Stimulated activated CD8-positive, alpha-beta memory T cell treated with anti-CD3 and anti-CD28 coated beads, Interleukin-7, amount 100 ng/mL, for 24 hours (primary cell): ENCODE results near the gene MAOB.
"Not testable (repeated sequence)": the region's sequence is repeated elsewhere in the genome, so short reads cannot be mapped to it uniquely, and the experiment has no call there.

Source experiments
- DNase-seq: peaks from one replicate; pipeline ENCODE4 v3.0.0-alpha.2; 2020; ENCODE audit warnings: low read depth

The MAOB gene

DNA sequence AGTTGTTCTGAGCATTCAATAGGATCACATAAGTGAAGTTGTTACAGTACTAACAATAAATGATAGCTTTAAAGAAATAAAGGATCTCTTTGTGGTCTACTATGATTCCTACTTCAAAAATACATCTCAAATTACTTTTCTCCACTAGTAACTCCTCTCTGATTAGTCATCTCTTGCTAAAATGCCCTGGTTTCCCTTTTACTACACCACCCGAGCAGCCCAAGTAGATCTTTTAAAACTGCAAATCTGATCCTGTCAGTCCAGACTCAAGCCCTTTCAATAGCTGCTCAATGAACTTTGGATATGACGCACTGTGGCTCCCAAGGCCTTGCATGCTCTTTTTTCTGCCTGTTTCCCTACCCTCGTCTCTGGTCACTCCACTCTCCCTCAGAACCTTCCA, 128.6 kb downstream of the MAOB start:
- no peak for DNase-seq

DNA sequence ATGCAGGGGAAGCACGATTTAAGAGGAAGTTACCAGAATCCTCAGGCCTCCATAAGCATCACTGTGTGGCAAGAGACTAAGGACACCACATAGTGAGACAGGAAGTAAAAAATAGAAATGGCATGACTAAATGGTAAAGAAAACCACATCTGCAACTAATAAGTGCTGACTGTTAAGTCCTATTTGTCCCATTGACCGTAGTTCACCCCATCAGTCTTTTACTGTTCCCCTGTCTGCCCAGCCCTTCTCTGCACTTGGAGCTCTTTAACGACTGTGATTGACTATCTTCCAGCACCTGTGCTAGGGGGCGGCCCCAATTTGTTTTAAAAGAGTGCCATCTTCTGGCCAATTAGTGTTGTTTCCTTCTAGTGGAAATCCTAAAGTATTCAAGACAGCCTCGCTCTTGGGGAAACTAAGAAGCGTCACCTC, 132.0 kb downstream of the MAOB start:
- DNase-seq = no peak

DNA sequence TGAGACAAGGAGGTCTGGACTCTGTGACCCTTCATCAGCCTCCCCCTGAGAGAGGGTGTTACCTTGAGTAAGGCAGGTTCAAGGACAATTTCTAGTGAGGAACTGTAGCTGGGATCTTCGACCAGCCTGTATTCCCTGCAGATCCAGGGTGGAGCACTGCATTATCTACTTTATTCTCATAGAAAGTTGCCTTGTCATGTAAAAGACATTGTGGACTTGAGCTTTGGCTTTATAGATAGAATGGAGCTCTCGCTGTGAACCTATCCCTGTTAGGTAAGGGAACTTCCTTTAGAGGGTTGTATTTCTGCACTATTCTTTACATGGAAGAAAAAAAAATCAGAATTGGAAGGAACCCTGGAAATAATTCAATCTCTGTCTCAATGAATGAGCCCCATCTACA, 134.8 kb downstream of the MAOB start:
- no peak for DNase-seq

DNA sequence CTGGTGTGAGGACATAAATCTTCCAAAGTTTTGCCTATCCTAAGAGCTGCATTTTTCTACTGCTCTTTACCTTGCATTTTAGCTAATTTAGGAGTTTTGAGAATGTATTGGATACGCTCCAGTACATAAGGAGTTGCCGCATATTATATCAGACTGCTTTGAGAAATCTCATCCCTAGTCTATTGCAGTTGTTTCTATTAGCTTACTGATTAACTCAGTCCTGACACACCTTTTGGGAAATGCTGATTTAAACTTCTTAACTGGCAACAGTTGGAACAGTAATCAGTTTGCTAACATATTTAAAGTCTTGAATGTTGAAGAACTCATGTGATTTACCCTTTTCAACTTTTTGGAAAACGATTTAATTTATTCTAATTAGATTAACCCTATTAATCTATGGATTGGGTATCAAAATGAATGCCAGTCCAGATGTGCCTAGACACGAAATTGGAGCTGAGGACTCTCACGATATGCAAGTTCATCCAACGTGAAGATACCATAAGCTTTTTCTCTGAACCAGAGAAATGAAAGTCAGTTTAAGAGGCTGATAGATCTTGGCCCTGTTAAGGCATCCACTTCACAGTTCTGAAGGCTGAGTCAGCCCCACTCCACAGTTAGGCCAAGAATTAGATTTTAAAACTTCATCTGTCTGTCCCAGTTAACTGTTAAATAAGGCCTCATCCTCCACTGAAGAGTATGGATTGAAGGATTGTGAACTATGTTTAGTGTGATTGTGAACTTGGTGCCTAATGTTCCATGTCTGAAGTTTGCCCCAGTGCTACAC, 136.1 kb downstream of the MAOB start:
- DNase-seq = no peak

DNA sequence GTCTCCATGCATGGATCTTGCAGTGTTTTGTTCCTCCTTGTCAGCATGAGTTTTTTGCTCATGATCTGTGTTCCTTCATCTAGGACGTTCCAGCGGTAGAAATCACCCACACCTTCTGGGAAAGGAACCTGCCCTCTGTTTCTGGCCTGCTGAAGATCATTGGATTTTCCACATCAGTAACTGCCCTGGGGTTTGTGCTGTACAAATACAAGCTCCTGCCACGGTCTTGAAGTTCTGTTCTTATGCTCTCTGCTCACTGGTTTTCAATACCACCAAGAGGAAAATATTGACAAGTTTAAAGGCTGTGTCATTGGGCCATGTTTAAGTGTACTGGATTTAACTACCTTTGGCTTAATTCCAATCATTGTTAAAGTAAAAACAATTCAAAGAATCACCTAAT, 138.0 kb downstream of the MAOB start:
- no peak for DNase-seq

DNA sequence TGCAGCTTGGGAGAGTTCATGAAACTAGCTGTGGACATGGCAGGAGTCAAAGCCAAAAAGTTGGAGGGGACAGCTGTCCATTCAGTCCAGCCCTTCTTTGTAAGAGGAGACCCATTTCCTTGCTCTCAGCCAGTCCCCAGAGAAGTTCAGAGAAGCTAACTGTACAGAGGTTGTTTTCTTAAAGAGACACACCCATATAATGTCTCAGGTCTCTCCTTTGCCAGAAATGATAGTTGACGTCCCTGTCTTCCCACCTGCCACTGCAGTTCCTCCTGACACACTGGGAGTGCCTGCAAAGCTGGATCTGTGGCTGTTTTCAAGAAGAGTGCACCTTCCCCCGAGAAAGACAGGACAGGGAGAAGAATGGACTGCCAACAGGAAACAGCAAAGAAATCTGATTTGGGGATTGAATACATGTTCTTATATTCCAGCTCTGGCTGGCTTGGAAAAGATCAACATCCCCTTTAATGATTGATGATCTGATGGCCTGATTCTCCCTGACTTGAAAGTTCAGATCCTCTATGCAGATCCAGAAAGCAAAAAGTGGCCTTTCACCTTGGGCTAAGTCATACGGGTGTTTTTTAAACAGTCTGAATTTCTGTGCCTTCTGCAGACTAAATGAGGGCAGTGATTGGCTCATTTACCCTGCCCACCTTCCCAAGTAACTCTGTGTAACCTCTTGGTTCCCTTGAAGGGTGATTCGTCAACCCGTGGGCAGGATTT, 139.0 kb downstream of the MAOB start:
- no peak for DNase-seq

DNA sequence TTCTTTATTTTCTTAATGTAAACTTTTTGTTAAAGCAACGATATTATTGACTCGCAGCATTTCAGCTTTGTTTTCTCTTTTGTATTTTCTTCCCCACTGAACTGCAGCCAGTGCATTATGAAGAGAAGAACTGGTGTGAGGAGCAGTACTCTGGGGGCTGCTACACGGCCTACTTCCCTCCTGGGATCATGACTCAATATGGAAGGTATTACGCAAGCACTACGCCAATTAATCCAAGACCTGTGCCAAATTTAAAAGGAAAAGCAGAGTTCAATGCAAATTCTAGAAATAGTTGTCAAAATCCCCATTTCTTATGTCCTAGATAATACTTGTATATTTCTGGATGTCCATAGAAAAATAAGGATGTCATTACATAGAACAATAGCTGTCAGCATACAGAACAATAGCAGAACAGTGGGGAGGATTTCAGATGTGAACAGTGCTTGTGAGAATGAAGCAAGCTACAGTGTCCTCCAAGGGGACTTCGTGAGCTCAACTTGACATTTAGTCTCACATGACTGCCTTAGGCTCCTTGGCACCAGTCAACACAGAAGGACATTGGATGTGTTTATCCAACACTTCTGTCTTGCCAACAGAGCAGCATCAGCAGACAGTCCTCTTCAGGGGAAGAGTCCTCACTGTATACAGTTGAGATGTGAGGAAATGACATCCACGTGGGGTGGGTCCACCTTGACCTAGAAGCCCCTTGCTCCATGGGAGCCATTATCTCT, 140.2 kb downstream of the MAOB start:
- DNase-seq = no peak

DNA sequence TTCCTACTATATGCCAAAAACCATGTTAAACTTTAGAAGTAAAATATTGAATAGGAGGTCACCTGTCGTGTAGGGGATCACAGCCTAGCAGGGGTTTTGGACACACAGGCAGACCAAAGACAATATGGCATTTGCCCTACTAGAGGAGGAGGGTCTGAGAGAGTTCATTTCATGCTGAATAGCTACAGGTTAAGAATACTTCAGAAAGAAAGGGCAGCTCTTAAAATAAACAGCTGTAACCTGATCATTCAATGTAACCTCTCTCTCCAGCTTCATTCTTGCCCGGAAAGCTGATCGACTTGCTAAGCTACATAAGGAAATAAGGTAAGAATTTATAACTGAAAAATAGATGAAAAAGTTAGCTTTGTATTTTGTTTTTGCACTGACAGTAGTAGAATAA, 146.3 kb downstream of the MAOB start:
- DNase-seq = no peak

DNA sequence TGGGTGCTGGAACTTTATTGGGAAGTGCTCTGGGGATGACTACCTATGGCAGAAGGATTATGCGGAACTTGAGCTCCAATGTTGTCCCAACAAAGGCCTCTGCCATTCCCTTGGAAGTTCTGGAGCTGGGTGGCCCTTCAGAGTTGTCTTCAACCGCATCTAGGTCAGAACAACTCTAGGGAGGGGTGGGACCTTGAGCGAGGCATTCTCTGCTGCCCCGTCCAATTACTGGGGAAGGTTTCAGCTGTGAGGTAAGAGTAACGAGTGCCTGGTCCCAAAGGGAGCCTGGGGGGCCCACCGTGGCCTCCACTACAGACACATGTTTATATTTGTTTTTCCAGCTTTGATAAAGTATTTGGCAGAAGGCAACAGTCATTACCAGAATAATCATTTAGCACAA, 146.7 kb downstream of the MAOB start:
- DNase-seq = no peak

DNA sequence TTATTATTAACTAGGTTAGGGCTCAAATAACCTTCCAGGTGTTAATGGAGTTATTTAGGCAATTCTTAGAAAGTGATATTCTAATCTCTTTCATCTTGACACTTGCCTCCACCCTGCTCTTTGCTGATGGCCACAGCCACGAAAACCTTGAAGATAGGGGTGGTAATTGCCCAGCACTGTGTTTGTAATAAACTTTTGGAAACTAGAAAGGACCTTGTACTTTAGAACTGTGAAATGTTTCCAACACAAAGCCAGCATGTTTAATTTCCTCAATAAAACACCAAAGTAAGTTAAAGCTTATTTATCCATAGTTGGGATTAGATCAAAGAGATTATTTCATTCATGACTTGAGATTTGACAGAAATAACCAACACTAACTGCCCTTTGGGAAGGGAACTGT, 147.8 kb downstream of the MAOB start:
- no peak for DNase-seq

DNA sequence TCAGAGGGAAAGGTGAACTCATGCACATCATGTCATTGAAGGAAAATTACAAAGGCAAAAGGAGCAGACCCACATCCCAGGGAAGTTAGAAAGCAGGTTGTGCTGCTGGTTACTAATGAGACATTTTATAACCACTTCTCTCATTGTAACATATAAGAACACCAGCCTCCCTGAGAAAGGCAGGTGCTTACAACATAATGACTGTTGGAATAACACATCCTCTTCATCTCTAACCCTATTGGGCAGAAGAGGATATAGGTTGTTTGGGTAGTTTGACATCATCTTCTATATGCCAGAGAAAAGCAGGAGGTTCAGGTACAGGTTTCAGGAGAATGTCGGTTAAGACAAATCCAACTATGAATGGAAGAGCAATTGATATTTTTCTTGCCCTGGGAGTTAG, 148.6 kb downstream of the MAOB start:
- no peak for DNase-seq

DNA sequence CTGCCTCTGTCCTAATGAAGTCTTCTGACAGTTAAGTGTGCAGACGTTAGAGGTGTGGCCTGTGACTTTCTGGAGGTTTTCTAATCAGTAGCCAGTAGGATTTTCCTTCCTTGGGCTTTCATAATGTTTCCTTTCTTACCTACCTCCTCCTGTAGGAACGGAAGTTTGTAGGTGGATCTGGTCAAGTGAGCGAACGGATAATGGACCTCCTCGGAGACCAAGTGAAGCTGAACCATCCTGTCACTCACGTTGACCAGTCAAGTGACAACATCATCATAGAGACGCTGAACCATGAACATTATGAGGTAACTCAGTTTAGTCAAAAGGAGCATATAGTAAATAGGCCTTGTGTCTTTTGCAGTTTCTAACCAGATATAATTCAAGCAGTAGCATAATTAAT, 151.2 kb downstream of the MAOB start:
- DNase-seq = no peak

DNA sequence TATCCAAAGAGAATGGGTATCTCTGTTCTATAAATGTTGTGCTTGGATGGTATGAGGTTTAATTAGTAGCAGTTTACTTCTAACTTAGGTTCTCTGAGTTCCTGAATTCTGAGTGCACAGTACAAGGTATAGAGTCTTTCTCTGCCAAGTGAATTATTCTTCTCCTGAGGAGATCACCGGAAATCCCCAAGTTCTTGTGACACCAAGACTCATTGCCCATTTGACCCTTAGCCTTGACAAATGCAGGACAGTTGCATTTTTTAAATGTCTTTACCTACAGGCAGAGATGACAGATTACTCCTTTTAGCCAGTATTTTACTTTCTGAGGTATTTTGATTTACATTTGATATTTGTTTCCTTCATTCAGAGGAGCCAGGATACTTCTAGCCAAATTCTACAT, 153.3 kb downstream of the MAOB start:
- no peak for DNase-seq

DNA sequence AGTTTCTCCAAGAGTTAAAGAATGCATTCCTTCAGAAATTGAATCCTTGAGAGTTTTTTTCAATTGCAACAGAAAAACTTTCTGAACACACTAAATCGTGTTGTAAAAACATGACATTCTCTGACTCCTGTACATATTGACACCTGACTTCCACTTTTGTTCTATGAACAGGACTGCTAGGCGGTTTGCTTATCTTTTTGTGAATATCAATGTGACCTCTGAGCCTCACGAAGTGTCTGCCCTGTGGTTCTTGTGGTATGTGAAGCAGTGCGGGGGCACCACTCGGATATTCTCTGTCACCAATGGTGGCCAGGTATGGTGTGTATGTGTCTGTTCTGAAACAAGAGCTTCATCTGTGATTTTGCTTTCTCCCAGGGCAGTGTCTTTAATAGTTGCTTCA, 154.2 kb downstream of the MAOB start:
- DNase-seq = no peak

DNA sequence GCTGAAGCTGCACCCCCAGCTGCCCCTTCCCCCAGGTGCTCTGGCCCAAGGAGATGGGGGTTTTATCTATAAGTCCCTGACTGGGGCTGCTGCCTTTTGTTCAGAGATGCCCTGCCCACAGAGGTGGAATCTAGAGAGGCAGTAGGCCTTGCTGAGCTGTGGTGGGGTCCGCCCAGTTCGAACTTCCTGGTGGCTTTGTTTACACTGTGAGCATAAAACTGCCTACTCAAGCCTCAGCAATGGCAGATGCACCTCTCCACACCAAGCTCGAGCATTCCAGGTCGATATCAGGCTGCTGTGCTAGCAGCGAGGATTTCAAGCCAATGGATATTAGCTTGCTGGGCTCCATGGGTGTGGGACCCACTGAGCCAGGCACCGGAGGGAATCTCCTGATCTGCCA, 155.0 kb downstream of the MAOB start:
- not testable (repeated sequence) for DNase-seq

DNA sequence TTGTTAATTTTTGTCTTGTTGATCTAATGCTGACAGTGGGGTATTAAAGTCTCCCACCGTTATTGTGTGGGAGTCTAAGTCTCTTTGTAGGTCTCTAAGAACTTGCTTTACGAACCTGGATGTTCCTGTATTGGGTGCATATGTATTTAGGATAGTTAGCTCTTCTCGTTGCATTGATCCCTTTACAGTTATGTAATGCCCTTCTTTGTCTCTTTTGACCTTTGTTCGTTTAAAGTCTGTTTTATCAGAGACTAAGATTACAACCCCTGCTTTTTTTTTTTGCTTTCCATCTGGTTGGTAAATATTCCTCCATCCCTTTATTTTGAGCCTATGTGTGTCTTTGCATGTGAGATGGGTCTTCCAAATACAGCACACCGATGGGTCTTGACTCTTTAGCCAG, 157.0 kb downstream of the MAOB start:
- DNase-seq = not testable (repeated sequence)

DNA sequence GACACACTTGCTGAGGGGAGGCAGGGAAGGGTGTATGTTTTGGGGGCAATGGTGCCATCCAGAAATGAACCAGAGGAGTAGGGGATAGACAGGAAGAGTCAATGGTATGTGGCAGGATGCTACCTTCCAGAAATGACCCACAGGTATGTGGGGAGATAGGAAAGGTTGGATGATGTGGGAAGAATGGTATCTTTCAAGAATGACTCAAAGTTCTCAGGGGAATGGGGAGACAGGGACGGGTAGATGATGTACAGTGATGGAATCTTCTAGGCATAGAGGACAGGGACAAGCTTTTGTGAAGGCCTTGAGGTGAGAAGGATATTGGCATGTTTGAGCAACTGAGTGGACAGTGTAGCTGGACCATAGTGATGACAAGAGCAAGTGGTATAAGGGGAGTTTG, 161.3 kb downstream of the MAOB start:
- DNase-seq = no peak

DNA sequence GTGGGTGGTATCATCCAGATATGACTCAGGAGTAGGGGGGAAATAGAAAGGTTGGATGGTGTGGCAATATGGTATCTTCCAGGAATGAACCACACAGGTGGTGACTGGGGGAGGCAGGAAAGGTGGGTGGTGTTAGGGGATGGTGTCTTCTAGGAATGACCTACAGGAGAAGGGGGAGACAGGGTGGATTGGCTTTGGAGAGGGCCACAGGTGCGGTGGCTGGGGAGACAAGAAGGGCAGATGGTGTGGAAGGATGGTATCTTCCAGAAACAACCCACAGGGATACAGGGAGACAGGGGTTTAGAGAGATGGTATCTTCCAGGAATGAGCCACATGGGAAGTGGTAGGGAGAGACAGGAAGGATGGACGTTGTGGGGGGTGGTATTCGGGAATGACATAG, 162.2 kb downstream of the MAOB start:
- DNase-seq = no peak

DNA sequence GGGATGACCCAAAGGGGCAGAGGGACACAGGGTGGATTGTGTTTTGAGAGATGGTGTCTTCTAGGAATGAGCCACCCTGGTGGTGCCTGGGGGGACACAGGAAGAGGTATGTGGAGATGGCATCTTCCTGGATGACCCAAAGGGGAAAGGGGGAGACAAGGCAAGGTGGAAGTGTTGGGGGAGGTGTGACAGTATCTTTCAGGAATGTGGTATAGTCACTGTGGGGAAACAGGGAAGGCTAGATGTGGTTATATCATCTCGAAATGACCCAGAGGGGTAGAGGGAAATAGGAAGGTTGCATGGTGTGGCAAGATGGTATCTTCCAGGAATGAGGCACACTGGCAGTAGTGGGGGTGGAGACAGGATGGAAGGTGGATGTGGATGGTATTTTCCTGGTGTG, 163.3 kb downstream of the MAOB start:
- no peak for DNase-seq

DNA sequence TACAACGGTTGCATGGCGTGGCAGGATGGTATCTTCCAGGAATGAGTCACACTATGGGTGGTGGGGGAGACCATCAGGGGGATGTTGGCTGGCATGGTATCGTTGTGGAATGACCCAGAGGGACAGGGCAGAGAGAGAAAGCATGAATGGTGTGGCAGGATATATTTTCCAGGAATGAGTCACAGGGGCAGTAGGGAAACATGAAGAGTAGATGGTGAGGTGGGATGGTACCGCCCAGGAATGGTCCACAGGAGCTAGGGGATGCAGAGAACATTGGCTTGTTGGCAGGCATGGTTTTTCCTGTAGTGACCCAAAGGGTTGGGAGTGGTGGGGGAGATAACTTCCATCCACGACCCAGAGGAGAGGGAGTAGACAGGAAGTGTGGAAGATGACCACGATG, 163.7 kb downstream of the MAOB start:
- DNase-seq = no peak

DNA sequence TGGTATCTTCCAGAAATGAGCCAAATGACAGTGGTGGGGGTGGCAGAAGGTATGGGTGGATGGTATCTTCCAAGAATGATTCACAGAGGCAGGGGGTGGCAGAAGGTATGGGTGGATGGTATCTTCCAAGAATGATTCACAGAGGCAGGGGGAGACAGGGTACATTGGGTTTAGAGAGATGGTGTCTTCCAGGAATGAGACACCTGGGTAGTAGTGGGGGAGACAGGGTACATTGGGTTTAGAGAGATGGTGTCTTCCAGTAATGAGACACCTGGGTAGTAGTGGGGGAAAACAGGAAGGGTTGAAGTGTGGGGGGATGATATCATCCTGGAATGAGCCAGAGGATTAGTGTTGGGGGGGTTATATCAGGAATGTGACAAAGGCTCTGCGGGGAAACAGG, 164.2 kb downstream of the MAOB start:
- no peak for DNase-seq

DNA sequence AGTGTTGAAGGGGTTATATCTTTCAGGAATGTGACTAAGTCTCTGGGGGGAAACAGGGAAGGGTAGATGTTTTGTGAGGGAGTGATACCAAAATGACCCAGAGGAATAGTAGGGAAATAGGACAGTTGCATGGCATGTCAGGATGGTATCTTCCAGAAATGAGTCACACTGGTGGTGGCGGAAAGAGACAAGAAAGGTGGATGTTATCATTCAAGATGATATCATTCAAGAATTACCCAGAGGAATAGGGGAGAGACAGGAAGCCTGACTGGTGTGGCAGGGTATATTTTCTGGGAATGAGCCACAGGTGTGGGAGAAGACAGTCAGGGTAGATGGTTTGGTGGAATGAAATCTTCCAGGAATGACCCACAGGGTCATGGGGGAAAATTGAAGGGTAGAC, 165.1 kb downstream of the MAOB start:
- DNase-seq = no peak

DNA sequence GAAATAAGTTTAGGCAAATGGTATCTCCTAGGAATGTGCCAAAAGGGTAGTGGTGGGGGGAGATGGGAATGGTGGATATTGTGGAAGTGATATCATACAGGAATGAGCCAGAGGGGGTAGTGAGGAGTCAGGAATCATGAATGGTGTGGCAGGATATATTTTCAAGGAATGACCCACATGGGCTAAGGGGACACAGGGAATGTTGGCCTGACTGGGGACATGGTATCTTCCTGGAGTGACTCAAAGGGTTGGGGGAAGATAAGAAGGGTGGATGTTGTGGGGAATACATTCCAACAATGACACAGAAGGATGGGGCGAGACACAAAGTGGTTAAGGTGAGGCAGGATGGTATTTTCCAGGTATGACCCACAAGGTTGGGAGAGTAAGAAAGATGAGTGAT, 165.6 kb downstream of the MAOB start:
- DNase-seq = no peak
